ENCODE results near the gene FBXO15. TPM values are rescaled to one million over a fixed set of nuclear protein-coding genes. Genes with fewer than 3 reads are reported as not detected.

FBXO15 gene
- total and polyA plus RNA-seq, 2 donors (not counting 1 experiment from before 2014, with no cell fraction given): 0.77 to 0.83 TPM

DNA sequence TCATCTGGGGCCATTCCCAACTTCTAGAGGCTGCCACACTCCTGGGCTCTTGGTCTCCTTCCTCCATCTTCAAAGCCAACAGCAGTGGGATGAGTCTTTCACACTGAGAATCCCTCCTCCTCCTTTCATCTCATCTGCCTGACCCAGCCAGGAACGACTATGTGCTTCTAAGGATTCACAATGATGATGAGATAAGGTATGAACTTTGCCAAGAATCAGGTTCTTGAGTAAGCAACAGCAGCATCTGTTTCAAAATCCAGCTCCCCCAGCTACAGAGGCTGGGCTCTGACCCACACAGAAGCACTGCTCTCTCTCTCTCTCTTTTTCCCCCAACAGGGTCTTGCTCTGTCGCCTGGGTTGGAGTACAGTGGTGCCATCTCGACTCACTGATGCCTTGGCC, 47.1 kb upstream of the FBXO15 start:
- no peaks in the 10 kb centered on the region for H3K36me3 ChIP-seq (ENCODE audit: control insufficient read depth, insufficient read depth, low read length)
- H3K27ac ChIP-seq (ENCODE audit: insufficient read depth, low read length): no peak overlapping the region
- no peaks in the 10 kb centered on the region for H3K9me3 ChIP-seq (ENCODE audit: control insufficient read depth, insufficient read depth, low read depth, low read length)
- H4K20me1 ChIP-seq (ENCODE audit: control insufficient read depth, extremely low read depth, insufficient read depth, low read length): no peaks in the 10 kb centered on the region
- DNase-seq (ENCODE audit: low read depth in 2 of 2): no peak
- TF ChIP-seq, protein P1, sequence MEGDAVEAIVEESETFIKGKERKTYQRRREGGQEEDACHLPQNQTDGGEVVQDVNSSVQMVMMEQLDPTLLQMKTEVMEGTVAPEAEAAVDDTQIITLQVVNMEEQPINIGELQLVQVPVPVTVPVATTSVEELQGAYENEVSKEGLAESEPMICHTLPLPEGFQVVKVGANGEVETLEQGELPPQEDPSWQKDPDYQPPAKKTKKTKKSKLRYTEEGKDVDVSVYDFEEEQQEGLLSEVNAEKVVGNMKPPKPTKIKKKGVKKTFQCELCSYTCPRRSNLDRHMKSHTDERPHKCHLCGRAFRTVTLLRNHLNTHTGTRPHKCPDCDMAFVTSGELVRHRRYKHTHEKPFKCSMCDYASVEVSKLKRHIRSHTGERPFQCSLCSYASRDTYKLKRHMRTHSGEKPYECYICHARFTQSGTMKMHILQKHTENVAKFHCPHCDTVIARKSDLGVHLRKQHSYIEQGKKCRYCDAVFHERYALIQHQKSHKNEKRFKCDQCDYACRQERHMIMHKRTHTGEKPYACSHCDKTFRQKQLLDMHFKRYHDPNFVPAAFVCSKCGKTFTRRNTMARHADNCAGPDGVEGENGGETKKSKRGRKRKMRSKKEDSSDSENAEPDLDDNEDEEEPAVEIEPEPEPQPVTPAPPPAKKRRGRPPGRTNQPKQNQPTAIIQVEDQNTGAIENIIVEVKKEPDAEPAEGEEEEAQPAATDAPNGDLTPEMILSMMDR (conservative IDR thresholded peaks at IDR 0.05 in 1 of 2, IDR thresholded peaks at IDR 0.05 in 1 of 2; ENCODE audit: low read depth in 1 of 2, low read length in 2 of 2): no peak
- no peak for TF ChIP-seq EZH2 (IDR thresholded peaks at IDR 0.05; ENCODE audit: low read length, missing control alignments)
- no peak overlapping the region for H3K4me3 ChIP-seq (replicated peaks in 1 of 4; ENCODE audit: control extremely low read depth in 1 of 4, insufficient read depth in 1 of 4, low read depth in 3 of 4, low read length in 4 of 4)
- H3K9ac ChIP-seq (ENCODE audit: insufficient read depth, low read length): no peak overlapping the region
- H3K4me2 ChIP-seq (ENCODE audit: extremely low read depth, insufficient read depth, low read length): no peak overlapping the region
- H3K4me1 ChIP-seq (ENCODE audit: control insufficient read depth, extremely low read depth, insufficient read depth, low read length): peaks cover under 1% of the 10 kb centered on the region
- H3K79me2 ChIP-seq (ENCODE audit: control insufficient read depth, insufficient read depth, low read length): no peaks in the 10 kb centered on the region
- no peak overlapping the region for H2AFZ ChIP-seq (ENCODE audit: low read length)
- peaks cover 7% of the 10 kb centered on the region for H3K27me3 ChIP-seq (ENCODE audit: control insufficient read depth, insufficient read depth, low read length)

DNA sequence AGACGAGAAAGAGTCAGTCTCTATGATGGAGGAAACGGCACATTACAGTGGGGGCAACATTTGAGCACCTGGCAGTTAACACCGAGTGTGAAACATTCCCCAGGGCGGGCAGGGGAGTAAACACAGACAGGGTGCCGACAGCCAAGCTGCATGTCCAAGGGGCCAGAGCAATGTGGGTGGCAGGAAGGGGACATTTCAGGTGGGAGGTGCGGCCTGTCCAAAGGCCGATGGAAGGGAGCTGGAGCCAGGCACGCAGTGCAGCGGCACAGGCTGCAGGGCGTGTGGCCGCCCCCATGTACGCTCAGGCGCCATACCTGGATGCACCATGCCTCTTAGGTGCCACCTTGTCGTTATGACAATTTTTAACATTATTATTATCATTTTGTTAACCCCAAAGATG, 43.9 kb upstream of the FBXO15 start:
- Histone ChIP-seq H2AFZ (ENCODE audit: low read length) (no peak overlapping the region), H3K27ac (ENCODE audit: insufficient read depth, low read length) (no peak overlapping the region), H3K27me3 (ENCODE audit: control insufficient read depth, insufficient read depth, low read length) (peaks cover 7% of the 10 kb centered on the region), H3K9me3 (ENCODE audit: control insufficient read depth, insufficient read depth, low read depth, low read length) (no peaks in the 10 kb centered on the region), H3K36me3 (ENCODE audit: control insufficient read depth, insufficient read depth, low read length) (no peaks in the 10 kb centered on the region), H3K4me1 (ENCODE audit: control insufficient read depth, extremely low read depth, insufficient read depth, low read length) (peaks cover 7% of the 10 kb centered on the region), H3K4me2 (ENCODE audit: extremely low read depth, insufficient read depth, low read length) (no peak overlapping the region), H4K20me1 (ENCODE audit: control insufficient read depth, extremely low read depth, insufficient read depth, low read length) (no peaks in the 10 kb centered on the region), H3K4me3 (replicated peaks in 1 of 4; ENCODE audit: control extremely low read depth in 1 of 4, insufficient read depth in 1 of 4, low read depth in 3 of 4, low read length in 4 of 4) (no peak overlapping the region), H3K9ac (ENCODE audit: insufficient read depth, low read length) (no peak overlapping the region), H3K79me2 (ENCODE audit: control insufficient read depth, insufficient read depth, low read length) (no peaks in the 10 kb centered on the region)
- DNase-seq (ENCODE audit: low read depth in 2 of 2): no peak
- TF ChIP-seq, protein P1 (conservative IDR thresholded peaks at IDR 0.05 in 1 of 2, IDR thresholded peaks at IDR 0.05 in 1 of 2; ENCODE audit: low read depth in 1 of 2, low read length in 2 of 2): no peak
- no peak for TF ChIP-seq EZH2 (IDR thresholded peaks at IDR 0.05; ENCODE audit: low read length, missing control alignments)

GRCh38 chr18:74190086-74190485, 42.5 kb upstream of the FBXO15 start:
- Histone ChIP-seq H3K4me2 (ENCODE audit: extremely low read depth, insufficient read depth, low read length) (peak overlapping the region; percentile 59), H3K36me3 (ENCODE audit: control insufficient read depth, insufficient read depth, low read length) (no peaks in the 10 kb centered on the region), H2AFZ (ENCODE audit: low read length) (no peak overlapping the region), H3K4me1 (ENCODE audit: control insufficient read depth, extremely low read depth, insufficient read depth, low read length) (peaks cover 7% of the 10 kb centered on the region), H4K20me1 (ENCODE audit: control insufficient read depth, extremely low read depth, insufficient read depth, low read length) (no peaks in the 10 kb centered on the region), H3K27me3 (ENCODE audit: control insufficient read depth, insufficient read depth, low read length) (peaks cover 7% of the 10 kb centered on the region), H3K9ac (ENCODE audit: insufficient read depth, low read length) (no peak overlapping the region), H3K27ac (ENCODE audit: insufficient read depth, low read length) (no peak overlapping the region), H3K9me3 (ENCODE audit: control insufficient read depth, insufficient read depth, low read depth, low read length) (no peaks in the 10 kb centered on the region), H3K79me2 (ENCODE audit: control insufficient read depth, insufficient read depth, low read length) (no peaks in the 10 kb centered on the region), H3K4me3 (replicated peaks in 1 of 4; ENCODE audit: control extremely low read depth in 1 of 4, insufficient read depth in 1 of 4, low read depth in 3 of 4, low read length in 4 of 4) (no peak overlapping the region)
- TF ChIP-seq, protein P1 (conservative IDR thresholded peaks at IDR 0.05 in 1 of 2, IDR thresholded peaks at IDR 0.05 in 1 of 2; ENCODE audit: low read depth in 1 of 2, low read length in 2 of 2): no peak
- no peak for TF ChIP-seq EZH2 (IDR thresholded peaks at IDR 0.05; ENCODE audit: low read length, missing control alignments)
- DNase-seq (ENCODE audit: low read depth in 2 of 2): peak; percentile 53 to 61

Measured in fibroblast of lung (primary cell).